Endometrial microvascular endothelial cells (primary cell): ENCODE results near the gene MAPRE2. TPM values are rescaled to one million over a fixed set of nuclear protein-coding genes. Genes with fewer than 3 reads are reported as not detected.
"Not testable (repeated sequence)": the region's sequence is repeated elsewhere in the genome, so short reads cannot be mapped to it uniquely, and the experiment has no call there.

ENCODE experiments used
- in situ Hi-C: cut with HindIII; loops from 2 replicates; pipeline ENCODE4 v1.10.0; 2017; ENCODE audit warnings: low sequenced_read_pairs, low pct_unique_long_range_greater_than_20kb; ENCODE audit errors: inconsistent ontology term
- total RNA-seq: library from RNA; depleted of rRNA; stranded (reverse); fragments of >200 nt; gene quantifications from one replicate; pipeline ENCODE4 v1.2.3, GENCODE V29; 2015; ENCODE audit errors: inconsistent ontology term

Gene MAPRE2
- total RNA-seq, 1 donor from 2014 or later = 64.9 TPM

DNA sequence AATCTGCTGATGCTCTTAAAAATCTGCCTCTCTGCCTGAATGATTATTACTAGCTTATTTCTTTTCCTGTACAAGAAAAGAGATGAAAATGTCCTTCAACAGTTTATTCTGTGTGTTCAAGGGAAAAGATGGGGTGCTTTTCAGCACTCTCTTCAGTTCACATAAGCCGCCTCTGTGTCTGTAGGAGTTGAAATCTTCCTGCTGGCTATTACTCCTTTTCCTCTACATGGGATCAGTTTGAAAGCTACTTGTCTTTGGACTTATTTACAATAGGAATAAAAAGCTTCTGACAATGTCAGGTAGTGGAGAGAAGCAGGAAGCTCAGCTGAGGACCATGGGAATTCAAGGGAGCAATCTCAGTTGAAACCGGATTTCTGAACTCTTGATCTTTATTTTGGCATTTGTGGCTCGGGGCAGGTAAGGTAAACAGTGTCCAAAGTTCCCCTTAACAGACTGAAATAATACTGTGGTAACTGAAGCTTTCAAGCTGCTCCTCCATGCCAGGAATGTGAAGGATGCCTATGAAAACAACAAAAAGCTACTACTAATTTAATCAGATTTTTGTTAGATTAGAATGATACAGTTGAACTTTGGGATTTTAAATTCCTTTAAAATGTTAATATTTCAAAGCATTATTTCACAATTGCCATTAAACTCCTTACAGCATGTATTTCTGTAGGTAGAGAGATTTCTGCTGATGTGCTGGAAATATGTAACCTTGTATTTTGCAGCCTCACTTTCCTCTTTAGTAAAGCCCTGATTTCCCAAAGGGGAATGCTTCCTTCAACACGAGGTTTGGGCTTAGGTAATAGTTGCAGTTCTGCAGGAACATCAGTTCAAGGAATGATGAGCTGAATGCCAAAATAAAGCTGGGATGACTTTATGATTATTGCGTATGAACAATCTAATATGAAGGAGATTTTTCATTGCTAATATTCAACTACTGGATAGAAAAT is 43.6 kb downstream of the MAPRE2 start:
- in situ Hi-C loops = no loop called here

DNA sequence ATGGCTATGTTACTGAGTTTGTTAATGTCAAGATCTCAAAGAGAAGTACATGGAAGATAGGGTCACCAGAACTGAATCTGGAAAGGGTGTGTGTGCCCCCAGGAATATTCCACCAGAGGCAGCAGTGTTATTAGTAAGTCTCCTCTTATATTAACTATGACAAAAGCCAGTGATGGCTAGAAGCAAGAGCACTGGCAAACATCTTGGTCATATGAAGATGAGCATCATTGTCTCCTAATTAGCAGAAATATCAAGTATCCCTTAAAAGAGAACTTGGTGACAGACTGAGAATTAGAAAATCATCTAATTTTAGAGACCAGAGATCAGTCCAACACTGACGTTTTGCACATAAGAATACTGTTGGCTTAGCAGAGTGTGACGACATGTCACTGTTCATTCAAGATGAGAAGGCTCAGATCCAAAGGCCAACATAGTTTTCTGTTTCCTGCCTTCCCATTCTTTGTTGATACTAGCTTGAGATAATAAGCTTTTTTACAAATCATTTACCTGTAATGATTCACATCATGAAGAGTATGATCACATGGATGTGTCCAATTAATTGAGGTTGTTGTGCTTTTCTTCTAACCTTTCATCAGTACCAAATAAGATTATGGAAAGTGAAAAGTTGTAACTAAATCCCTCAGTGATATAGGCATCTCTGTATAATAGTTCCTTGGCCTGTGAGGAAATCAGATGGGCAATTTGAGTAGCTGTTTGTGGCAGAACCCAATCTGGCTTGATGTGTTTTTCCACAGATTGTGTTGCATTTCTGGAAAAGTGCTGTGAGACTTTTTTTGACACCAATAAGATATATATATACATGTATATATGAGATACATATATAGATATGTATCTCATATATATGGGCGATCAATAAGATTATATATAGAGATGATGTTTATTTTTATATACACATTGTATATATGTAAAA is 44.5 kb downstream of the MAPRE2 start:
- in situ Hi-C loops = no loop called here

DNA sequence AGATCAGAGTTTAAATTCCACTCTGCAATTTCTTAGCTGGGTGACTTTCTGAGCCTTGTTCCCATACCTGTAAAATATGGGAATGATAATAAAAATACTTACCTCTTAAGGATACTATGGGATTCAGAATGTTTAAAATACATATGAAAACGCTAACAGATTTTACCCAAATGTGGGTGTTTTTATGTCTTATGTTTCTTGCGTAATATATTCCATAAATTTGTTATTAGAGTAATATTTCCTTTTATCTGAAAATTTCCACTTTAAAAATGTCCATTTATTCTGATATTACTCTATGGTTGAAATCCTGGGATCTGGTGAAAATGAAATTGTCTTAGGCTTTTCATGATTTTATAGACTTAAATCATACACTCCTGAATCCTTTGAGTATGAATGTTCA is 45.5 kb downstream of the MAPRE2 start:
- in situ Hi-C loops = no loop called here

DNA sequence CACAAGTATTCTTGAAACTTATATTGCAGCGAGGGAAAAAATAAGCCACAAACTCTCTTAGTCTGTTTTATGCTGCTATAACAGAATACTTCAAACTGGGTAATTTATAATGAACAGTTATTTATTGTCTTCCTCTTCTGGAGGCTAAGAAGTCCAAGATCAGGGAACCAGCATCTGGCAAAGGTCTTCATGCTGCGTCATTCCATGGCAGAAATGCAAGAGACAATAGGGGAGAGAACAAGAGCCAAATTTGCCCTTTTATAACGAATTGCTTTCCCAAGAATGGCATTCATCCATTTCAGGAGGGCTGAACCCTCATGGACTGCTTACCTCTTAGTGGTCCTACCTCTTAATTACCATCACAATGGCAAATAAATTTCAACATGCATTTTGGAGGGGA is 46.5 kb downstream of the MAPRE2 start:
- in situ Hi-C loops = no loop called here

DNA sequence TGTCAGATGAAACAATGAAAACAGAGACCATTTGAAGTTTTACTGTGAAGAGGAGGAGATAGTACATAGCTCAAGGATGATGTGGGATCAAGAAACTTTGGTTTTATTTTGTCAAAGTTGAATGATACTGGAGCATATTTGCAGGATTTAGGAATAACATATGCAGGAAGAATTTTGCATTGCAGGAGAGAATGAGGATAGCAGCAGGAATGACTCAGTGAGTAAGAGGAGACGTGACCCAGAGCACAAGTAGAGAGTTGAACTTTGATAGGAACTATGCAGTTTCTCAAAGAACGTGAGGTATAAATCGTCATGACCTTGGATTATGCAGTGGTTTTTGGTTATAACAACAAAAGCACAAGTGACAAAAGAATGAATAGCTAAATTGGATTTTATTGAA is 47.7 kb downstream of the MAPRE2 start:
- in situ Hi-C loops = no loop called here

DNA sequence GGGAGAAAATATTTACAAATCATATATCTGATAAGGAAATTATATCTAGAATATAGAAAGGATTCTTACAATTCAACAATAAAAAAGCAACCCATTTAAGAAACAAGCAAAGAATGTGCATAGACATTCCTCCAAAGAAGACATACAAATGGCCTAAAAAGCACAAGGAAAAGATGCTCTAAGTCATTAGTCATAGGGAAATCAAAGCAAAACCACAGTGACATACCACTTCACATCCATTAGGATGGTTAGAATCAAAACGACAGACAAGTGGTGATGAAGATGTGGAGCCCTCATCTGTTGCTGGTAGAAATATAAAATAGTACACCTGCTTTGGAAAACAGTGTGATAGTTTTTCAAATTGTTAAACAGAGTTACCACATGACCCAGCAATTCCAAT is 48.2 kb downstream of the MAPRE2 start:
- in situ Hi-C loops = no loop called here

DNA sequence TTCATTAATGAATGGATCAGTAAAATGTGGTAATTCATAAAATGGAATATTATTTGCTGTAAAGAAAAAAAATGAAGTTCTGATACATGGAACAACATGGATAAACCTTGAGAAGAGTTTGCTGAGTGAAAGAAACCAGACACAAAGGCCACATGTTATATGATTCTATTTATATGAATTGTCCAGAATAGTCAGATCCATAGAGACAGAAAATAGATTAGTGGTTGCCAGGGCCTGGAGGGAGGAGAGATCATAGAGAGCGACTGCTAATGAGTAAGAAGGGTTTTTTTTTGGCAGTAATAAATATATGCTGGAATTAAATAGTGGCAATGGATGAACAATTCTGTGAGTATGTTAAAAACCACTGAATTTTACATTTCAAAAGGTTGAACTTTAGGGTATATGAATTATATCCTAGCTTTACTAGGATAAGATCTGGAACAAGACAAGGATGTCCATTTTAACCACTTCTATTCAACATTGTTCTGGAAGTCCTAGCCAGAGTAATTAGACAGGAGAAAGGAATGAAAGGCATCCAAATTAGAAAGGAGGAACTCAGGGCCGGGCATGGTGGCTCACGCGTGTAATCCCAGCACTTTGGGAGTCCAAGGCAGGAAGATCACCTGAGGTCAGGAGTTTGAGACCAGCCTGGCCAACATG is 48.8 kb downstream of the MAPRE2 start:
- in situ Hi-C loops = no loop called here

DNA sequence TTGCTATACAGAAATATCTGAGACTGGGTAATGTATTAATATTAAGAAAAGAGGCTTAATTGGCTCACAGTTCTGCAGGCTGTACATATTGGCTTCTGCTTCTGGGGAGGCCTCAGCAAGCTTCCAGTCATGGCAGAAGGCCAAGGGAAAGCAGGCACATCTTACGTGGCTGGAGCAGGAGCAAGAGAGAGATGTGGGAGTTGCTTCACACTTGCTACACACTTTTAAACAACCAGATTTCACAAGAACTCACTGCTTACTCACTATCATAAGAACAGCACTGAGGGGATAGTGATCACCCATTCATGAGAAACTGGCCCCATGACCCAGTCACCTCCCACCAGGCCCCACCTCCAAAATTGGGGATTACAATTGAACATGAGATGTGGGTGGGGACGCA is 50.6 kb downstream of the MAPRE2 start:
- in situ Hi-C loops = no loop called here

DNA sequence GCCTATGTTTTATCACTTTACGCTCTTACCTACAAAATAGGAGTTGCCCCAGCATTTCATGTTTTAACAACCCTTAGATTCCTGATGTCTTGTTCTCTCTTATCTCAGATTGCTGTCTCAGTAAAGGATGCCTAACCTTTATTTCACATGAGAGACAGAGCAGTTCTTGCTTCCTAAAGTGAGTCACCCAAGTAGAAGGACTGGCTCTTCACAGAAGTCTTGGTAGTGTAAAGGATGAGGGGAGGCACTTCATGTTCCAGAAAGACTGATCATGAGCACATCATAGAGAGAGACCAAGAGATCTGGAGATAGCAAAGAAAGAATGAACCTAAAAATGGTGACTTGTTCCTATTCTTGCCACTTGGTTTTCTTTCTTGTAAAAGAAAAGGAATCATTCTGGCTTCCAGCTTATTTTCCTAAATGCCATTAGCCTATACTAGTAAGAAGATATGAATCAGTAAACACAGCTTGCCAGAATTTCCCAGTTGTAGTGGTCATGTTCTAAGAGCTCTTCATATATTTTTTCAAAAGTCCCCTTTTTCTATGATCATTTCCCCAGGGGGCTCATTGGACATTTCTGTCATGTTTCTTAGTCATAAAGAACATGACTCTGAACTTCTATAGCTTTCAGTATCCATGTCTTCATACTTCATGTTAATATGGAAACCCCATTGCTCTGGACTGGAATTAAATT is 54.9 kb downstream of the MAPRE2 start:
- in situ Hi-C loops = no loop called here

DNA sequence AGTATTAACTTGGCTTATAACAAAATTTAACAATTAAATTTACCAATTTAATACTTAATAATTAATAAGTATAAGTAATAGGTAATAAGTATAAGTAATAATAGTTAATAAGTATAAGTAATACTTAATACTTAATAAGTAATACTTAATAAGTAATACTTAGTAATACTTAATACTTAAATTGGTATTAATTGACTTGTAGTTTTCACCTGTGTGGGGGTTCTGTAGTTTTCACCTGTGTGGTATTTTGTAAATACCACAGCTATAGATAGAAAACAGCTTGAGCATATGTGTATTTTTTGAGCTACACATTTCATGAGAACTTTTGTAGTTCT is 55.4 kb downstream of the MAPRE2 start:
- in situ Hi-C loops = no loop called here

DNA sequence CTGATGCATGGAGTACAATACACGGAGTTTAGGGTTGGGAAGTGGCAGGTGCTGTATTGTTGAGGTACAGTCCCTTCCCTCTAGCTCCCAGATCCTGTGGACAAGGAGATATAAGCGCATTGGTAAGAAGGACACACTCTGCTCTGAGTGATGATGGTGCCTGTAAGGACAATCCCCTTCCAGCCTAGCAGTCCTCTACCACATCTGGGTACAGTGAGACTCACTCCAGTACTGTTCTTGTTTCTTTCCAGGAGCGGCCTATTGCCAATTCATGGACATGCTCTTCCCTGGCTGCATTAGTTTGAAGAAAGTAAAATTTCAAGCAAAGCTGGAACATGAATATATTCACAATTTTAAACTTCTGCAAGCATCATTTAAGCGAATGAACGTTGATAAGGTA is 56.0 kb downstream of the MAPRE2 start:
- in situ Hi-C loops = no loop called here

DNA sequence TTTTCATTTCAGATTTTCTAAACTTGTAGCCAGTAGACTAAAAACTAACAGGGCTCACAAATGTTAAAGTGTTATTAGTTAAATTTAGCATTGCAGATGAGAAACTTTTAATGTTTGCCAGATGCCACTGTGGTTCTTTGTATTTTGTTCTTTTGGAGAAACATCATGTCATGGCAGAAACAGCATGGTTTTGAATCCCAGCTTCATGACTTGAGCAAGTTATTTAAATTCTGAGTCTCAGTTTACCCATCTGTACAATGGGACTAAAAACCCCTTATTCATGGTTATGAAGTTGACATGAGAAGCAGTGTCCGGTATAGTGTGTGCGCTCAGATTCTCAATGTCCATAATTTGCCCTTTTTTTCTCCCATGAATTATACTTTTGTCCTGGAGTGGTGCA is 56.5 kb downstream of the MAPRE2 start:
- in situ Hi-C loops = no loop called here

DNA sequence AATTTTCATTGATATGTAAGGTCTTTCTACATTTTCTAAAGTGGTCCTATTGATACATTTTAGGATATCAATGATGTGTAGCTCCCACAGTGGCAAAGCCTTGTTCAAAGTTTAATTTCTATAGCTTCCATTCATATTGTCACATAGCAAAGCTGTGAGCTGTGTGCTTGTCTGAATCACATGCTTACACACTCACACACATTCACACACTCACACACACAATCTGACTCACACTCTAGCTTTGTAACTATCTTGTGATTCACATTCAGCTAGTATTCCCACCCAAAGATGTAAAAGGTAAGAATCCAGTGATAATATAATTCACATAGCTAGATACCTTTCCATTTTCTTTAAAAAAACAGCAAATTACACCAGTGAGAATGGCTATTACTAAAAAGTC is 58.7 kb downstream of the MAPRE2 start:
- in situ Hi-C loops = no loop called here

DNA sequence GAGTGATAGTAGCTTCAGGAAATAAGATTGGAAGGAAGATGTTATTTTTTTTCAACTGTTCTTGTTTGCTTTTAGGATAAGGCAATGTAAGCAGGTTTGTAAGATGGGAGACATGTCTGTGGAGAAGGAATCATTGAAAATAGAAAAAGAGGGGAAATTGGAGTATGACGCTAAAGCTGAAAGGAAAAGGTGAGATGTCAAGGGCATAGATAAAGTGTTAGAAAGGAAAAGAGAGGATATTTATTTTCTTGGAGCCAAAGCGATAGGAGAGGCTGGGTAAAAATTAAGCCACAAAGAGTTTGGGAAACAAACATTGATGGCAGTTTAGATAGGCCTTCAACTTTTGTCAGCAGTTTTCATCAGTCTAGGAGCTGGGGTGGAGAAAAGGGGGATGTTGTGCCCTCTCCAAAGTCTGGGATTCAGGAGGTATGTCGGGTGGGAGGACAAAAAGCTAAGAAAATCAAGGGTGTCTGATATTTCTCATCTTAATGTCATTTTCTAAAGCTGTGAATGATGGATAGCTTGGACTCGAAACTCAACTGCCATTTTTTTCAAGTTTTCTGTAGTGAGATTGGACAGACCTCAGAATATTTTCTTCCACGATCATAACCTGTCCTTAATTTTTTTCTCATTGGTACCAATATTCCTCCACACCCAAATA is 63.3 kb downstream of the MAPRE2 start:
- in situ Hi-C loops = no loop called here

DNA sequence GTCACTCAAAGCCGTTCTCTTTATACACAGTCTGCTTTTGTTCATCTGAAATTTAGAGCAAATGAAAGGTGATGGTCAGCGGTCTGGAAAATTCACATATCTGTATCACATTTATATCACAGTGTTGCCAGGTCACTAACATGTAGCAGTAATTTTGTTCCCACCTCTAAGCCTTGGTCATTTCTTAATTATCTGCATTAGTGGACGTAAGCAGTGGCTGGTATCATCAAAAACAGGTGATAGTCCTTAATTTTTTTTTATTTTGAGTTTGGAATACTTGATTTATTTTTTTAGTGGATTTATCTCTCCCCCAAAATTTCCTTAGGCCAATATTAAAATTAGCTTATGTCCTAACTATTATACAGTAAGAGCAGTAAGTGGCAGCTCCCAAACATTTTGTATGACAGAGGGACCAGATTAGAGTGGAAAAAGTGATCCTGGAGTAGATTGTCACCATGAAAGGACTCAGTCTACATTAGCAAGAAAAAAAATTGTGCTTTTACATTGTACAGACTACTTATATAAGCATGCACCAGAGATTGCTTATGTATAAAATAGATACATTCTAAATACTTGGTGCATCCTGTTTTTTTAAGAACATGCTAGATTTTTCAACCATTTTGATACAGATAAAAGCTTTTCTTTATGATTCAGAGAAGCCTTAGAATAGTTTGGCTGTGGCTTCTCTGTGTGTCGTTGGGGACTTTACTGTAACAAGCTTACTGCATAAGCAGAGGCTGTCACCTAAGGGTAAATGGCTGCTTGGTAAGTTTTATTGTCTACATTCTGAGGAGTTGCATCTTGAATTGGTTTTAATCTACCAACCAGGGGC is 65.0 kb downstream of the MAPRE2 start:
- in situ Hi-C loops = no loop called here

DNA sequence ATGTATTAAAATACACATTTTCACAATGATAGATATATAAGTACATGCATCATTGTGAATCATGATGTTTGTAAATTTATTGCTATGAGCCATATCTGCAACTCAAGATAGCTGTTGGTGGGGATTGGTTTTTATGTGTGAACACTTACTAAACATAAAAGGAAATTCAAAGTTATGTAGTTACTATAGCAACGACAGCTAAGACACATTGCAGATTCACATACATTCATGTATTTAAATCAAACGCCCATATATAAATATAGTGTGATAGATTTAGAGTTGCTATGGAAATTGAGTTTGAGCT is 65.6 kb downstream of the MAPRE2 start:
- in situ Hi-C loops = no loop called here

DNA sequence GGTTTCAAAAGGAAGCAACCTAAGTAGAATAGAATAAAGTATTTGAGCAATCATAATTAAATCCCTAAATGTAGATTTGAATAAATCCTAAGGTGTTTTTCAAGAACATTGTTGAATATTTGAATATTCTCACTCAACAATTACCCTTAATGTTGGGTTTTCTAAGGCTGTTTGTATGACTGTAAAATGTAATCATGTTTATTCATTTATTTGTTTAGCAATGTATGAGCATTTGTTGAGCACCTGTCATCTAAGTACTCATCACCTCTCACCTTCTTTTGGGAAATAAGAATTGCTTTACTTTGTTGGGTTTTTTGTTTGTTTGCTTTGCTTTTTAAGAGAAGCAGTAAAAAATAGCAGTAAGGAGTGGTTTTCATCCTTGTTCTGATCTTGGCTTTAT is 66.0 kb downstream of the MAPRE2 start:
- in situ Hi-C loops = no loop called here

DNA sequence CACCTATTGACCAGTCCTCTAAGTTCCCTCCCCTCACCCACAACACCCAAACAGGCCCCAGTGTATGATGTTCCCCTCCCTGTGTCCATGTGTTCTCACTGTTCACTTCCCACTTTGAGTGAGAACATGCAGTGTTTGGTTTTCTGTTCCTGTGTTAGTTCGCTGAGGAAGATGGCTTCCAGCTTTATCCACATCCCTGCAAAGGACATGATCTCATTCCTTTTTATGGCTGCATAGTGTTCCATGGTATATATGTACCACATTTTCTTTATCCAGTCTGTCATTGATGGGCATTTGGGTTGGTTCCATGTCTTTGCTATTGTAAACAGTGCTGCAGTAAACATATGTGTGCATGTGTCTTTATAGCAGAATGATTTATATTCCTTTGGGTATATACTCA is 66.9 kb downstream of the MAPRE2 start:
- in situ Hi-C loops = not testable (repeated sequence)
